ENCODE data around the gene MAMDC2.
"Not testable (repeated sequence)": the region's sequence is repeated elsewhere in the genome, so short reads cannot be mapped to it uniquely, and the experiment has no call there.

MAMDC2 gene

DNA sequence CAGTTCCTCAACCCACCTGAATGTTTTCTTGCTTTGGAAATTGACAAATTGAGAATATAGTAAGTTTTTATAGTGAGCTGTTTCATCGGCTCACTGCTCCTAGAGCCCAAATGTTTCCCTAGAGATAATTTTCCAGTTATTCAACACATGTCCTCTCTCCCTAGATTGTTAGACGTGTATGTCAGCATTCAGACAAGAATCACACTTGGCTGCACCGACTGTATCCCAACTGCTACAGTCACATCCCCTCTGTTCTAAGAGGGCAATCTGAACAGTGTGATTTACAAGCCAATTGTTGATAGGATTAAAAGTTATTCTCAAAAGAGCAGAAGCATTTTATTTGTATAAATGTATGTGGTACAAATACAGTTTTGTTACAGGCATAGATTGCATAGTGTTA lies 93.9 kb downstream of the MAMDC2 start:
- no peak for DNase-seq

- no peak for DNase-seq
Observed at GRCh38 chr9:70142101-70142500, 98.5 kb downstream of the MAMDC2 start.

DNA sequence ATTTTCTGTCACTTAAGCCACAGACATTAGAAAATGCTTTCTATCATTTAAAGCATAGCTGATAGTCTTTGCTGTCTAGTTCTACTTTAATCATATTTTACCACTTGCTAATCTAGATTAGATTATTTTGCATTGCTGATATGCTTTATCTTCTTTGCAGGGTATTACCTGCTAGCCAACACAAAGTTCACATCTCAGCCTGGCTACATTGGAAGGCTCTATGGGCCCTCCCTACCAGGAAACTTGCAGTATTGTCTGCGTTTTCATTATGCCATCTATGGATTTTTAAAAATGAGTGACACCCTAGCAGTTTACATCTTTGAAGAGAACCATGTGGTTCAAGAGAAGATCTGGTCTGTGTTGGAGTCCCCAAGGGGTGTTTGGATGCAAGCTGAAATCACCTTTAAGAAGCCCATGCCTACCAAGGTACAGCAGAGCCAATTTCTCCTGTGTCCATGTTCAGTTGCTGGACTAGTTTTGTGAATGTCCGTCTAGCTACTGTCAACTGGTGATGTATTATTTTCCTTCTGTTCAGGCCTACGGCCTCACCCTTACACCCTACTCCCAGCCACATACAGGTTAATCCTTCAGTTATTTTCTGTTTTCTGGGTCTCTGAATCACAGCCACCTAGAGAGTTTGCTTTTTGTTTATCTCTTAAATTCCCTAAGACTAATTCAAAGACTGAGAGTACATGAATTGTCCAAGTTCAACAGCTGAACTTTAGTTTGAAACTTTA lies 99.9 kb downstream of the MAMDC2 start:
- DNase-seq: no peak

DNA sequence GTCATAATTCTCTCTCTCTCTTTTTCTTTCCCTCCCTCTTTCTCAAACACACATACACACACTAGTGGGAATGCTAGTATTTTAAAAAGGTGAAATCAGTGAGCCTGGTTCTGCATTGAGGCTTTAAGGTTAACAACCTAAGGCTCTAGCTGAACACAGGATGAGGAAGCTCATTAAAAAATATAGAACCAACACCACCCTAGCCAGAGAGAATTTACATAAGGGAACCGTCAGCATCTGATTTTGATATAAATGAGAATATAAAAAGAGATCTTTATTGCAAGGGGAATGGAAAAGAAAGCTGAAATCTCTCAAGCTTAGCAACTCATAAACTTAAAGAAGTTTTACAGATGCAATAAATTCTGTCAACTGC lies 100.5 kb downstream of the MAMDC2 start:
- no peak for DNase-seq

GRCh38 chr9:70145981-70146380 lies 102.3 kb downstream of the MAMDC2 start:
- no peak for DNase-seq

DNA sequence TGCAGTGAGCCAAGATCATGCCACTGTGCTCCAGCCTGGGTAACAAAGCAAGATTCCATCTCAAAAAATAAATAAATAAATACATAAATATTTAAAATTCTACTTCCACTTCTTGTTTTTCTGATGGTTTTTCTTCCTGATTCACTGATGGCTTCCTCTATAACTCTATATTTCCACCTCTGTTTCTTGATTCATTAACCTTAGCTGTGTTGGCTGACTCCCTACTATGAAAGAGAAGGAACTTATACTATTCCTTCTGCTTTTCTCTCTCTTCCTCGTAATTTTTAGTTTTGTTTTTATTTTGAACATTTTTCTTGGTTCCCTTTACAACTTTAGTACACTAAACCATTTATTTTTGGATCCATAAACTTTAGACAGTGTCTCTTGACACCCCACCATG lies 103.5 kb downstream of the MAMDC2 start:
- no peak for DNase-seq

- no peak for DNase-seq
Observed at GRCh38 chr9:70147651-70148050, 104.0 kb downstream of the MAMDC2 start.

- DNase-seq: no peak
Observed at GRCh38 chr9:70152350-70152749, 108.7 kb downstream of the MAMDC2 start.

DNA sequence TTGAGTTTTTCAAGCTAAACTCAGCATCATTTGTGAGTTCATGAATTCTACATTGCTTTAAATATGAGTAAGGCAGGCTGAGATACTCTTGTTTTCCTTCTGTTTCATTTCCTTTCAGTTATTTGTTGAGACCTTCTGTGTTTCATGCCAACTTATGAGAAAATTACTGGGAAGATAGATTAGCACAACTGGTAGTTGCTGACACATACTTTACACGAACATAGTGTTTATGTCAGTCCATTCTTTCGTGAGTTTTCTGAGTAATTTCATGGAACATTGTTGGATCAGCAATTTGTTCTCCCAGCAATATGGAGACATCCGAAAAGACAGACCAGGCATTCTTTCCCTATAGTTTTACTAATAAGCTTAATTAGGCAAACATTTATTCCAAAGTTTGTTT lies 113.1 kb downstream of the MAMDC2 start:
- DNase-seq: no peak

GRCh38 chr9:70159630-70160029 lies 116.0 kb downstream of the MAMDC2 start:
- no peak for DNase-seq

GRCh38 chr9:70160686-70161600 lies 117.3 kb downstream of the MAMDC2 start:
- no peak for DNase-seq

GRCh38 chr9:70165006-70165602 lies 121.5 kb downstream of the MAMDC2 start:
- DNase-seq: no peak

- no peak for DNase-seq
Observed at GRCh38 chr9:70168521-70168920, 124.9 kb downstream of the MAMDC2 start.

DNA sequence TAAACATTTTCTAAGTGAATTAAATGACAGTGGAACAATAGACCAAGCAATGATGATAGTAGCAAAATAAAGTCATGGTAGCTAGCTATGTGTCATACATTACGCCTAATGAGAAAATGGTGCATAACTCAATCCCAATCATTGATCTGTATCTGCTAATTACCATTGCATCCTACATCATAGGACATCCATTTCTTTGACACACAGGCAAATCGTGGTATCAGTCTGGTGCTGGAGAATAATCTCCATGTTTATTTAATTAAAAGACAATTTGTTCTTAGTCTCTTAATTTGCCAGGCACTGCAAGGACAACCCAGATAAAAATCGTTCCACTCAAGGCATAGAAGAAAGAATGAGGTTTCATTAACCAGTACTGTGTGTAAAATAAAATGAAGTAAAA lies 125.6 kb downstream of the MAMDC2 start:
- no peak for DNase-seq

DNA sequence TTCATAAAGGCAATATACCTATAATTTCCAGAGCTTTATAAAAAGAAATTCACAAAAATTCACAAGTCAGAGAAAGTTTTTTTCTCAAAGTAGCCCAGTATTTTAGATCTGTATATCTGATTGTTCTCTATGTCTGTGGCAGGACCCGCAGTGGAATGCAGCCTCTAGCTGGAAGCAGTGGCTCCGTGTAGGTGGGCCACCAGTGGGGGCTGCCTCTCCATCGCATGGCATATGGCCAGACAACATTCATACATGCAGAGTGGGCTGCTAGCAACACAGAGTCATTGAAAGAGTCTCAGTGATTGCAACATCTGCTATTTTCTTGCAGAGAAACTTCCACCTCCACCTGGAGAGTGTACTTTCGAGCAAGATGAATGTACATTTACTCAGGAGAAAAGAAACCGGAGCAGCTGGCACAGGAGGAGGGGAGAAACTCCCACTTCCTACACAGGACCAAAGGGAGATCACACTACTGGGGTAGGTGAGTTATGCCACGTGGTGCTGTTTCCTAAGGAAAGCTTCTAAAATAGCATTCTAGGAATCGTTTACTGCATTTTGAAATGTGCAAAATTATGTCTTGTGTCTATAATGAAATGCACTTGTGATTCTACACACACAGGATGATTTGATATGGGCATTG lies 126.6 kb downstream of the MAMDC2 start:
- no peak for DNase-seq

DNA sequence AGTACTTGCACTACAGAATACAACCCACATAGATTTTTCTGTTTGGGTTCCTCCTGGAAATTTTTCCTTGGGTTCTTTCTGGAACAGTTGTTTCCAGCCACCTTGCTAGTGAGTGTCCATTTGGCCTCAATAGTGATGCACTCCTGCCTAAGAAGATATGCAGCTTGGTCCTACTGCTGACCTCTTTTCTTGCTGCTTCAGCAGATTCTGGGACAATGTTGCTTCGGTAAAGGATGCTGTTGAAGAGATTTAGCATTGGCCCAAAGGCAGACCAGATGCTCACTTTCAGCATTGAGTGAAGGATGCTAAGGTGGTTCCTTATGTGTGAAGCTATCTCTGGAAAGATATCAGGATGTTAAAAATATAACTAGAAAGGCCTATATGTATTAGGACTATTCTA lies 128.9 kb downstream of the MAMDC2 start:
- DNase-seq: no peak

GRCh38 chr9:70177121-70177520 lies 133.5 kb downstream of the MAMDC2 start:
- DNase-seq: no peak

DNA sequence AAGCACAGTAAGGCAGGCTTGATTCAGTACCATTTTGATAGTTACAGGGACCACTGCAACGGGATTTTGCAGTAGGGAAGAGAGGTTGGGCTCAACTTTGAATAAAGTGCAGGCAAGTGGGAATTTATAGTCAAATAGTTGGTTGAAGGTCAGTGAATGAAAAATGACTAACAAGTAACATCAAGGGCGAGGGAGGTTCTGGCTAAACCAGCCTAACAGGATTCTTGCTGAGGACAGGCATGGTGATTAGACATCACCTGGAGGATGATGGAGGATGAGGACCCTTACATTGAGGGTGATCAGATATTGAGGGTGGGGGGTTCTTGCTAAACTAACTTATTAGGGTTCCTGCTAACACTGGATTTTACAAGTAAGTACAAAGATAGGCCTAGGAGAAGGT lies 149.1 kb downstream of the MAMDC2 start:
- no peak for DNase-seq

- DNase-seq: no peak
Observed at GRCh38 chr9:70195456-70195855, 151.8 kb downstream of the MAMDC2 start.

- no peak for DNase-seq
Observed at GRCh38 chr9:70197216-70198044, 153.8 kb downstream of the MAMDC2 start.

GRCh38 chr9:70204743-70205142 lies 161.1 kb downstream of the MAMDC2 start:
- DNase-seq: not testable (repeated sequence)

DNA sequence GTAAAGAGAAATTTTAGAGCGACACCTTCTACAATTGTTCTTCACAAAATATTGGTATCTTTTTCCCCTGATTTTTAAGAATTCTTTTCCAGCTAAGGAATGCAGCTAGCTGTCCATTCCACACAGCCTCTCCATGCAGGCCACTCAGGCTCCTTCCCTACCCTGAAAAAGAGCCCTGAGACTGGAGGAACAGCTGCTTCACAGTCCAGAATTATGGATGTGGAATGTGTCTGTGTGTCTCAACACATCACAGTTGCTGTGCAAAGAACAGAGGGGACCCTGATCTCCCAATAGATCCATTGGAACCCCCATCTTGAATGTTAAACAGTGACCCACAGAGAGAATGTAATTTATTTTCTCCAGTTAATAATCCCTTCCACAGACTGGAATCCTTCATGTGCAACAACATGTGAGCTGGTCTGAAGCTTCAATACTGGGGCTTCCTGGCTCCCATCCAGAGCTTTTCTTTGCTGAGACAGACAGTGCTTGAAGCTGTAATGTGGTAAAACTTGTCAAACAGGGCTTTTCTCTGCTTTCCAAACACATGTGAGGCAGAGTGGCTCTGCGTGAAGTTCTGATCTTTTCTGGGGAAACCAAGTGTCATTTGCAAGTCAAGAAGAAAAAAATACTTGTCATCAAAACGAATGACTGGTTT lies 161.8 kb downstream of the MAMDC2 start:
- no peak for DNase-seq
